ENCODE measurements around the gene FXYD1.

Gene FXYD1

GRCh38 chr19:35143818-35144217 lies 5.2 kb downstream of the FXYD1 start:
- H3K9ac ChIP-seq (ENCODE audit: low read depth, low read length): no peak overlapping the region
- H3K4me2 ChIP-seq (ENCODE audit: insufficient read depth, low read length): no peak overlapping the region
- ATAC-seq (ENCODE audit: insufficient read depth, low read depth) (no peak), DNase-seq (no peak)
- no peak overlapping the region for H3K27ac ChIP-seq (ENCODE audit: low read length)
- H3K4me3 ChIP-seq (ENCODE audit: low read depth in 1 of 2, low read length in 2 of 2): no peak overlapping the region
- H3K79me2 ChIP-seq (ENCODE audit: insufficient read depth, low read length): no peaks in the 10 kb centered on the region
- peaks cover 3% of the 10 kb centered on the region for H3K27me3 ChIP-seq (ENCODE audit: insufficient read depth, low read length, poor library complexity)
- TF ChIP-seq EZH2 (IDR thresholded peaks at IDR 0.05; ENCODE audit: borderline replicate concordance, low read depth, low read length, severe bottlenecking) (no peak), CTCF (IDR thresholded peaks at IDR 0.05; ENCODE audit: borderline replicate concordance, extremely low read depth, low read length, poor library complexity, severe bottlenecking) (no peak)
- no peaks in the 10 kb centered on the region for H3K9me3 ChIP-seq (ENCODE audit: insufficient read depth, low read length, severe bottlenecking)
- no peak overlapping the region for H2AFZ ChIP-seq (ENCODE audit: low read depth, low read length)
- H4K20me1 ChIP-seq (ENCODE audit: insufficient read depth, low read length): peaks cover 9% of the 10 kb centered on the region; the same call in 1 of the 2 replicates
- peaks cover 11% of the 10 kb centered on the region for H3K4me1 ChIP-seq (ENCODE audit: insufficient read depth, low read length)
- H3K36me3 ChIP-seq (ENCODE audit: insufficient read depth, low read length): no peaks in the 10 kb centered on the region

- peaks cover 3% of the 10 kb centered on the region for H3K27me3 ChIP-seq (ENCODE audit: insufficient read depth, low read length, poor library complexity)
- no peak overlapping the region for H3K9ac ChIP-seq (ENCODE audit: low read depth, low read length)
- H3K4me3 ChIP-seq (ENCODE audit: low read depth in 1 of 2, low read length in 2 of 2): no peak overlapping the region
- ATAC-seq (ENCODE audit: insufficient read depth, low read depth) (no peak), DNase-seq (no peak)
- H3K9me3 ChIP-seq (ENCODE audit: insufficient read depth, low read length, severe bottlenecking): no peaks in the 10 kb centered on the region
- H2AFZ ChIP-seq (ENCODE audit: low read depth, low read length): no peak overlapping the region
- no peak for TF ChIP-seq CTCF (IDR thresholded peaks at IDR 0.05; ENCODE audit: borderline replicate concordance, extremely low read depth, low read length, poor library complexity, severe bottlenecking)
- H3K4me1 ChIP-seq (ENCODE audit: insufficient read depth, low read length): peaks cover 11% of the 10 kb centered on the region
- no peaks in the 10 kb centered on the region for H3K79me2 ChIP-seq (ENCODE audit: insufficient read depth, low read length)
- no peak overlapping the region for H3K27ac ChIP-seq (ENCODE audit: low read length)
- no peak overlapping the region for H3K4me2 ChIP-seq (ENCODE audit: insufficient read depth, low read length)
- peaks cover 9% of the 10 kb centered on the region; the same call in 1 of the 2 replicates for H4K20me1 ChIP-seq (ENCODE audit: insufficient read depth, low read length)
- H3K36me3 ChIP-seq (ENCODE audit: insufficient read depth, low read length): no peaks in the 10 kb centered on the region
These were observed 5.6 kb downstream of the FXYD1 start for GRCh38 chr19:35144259-35144599.

- Histone ChIP-seq H3K4me2 (ENCODE audit: insufficient read depth, low read length) (no peak overlapping the region), H3K4me3 (ENCODE audit: low read depth in 1 of 2, low read length in 2 of 2) (no peak overlapping the region)
- no peak for ATAC-seq (ENCODE audit: insufficient read depth, low read depth)
These were observed 6.2 kb downstream of the FXYD1 start for GRCh38 chr19:35144600-35145436.

More at GRCh38 chr19:35144600-35145436, 6.2 kb downstream of the FXYD1 start:
- no peak overlapping the region for H3K9ac ChIP-seq (ENCODE audit: low read depth, low read length)
- H3K36me3 ChIP-seq (ENCODE audit: insufficient read depth, low read length): no peaks in the 10 kb centered on the region
- no peaks in the 10 kb centered on the region for H3K79me2 ChIP-seq (ENCODE audit: insufficient read depth, low read length)
- TF ChIP-seq CTCF (IDR thresholded peaks at IDR 0.05; ENCODE audit: borderline replicate concordance, extremely low read depth, low read length, poor library complexity, severe bottlenecking) (no peak), EZH2 (IDR thresholded peaks at IDR 0.05; ENCODE audit: borderline replicate concordance, low read depth, low read length, severe bottlenecking) (no peak)
- H2AFZ ChIP-seq (ENCODE audit: low read depth, low read length): no peak overlapping the region
- peaks cover 8% of the 10 kb centered on the region; the same call in 1 of the 2 replicates for H4K20me1 ChIP-seq (ENCODE audit: insufficient read depth, low read length)
- H3K9me3 ChIP-seq (ENCODE audit: insufficient read depth, low read length, severe bottlenecking): no peaks in the 10 kb centered on the region
- H3K27ac ChIP-seq (ENCODE audit: low read length): no peak overlapping the region
- peaks cover 11% of the 10 kb centered on the region for H3K4me1 ChIP-seq (ENCODE audit: insufficient read depth, low read length)
- peaks cover 3% of the 10 kb centered on the region for H3K27me3 ChIP-seq (ENCODE audit: insufficient read depth, low read length, poor library complexity)
- no peak for DNase-seq

Data from DND-41 (cell line).